Fibroblast of skin of left biceps (primary cell): ENCODE data around the gene CMTM3.
"Not testable (repeated sequence)": the region's sequence is repeated elsewhere in the genome, so short reads cannot be mapped to it uniquely, and the experiment has no call there.

Experiments used
- DNase-seq, 2 experiments: peaks; one replicate each; pipeline ENCODE4 v3.0.0-alpha.2; 2013; ENCODE audit warnings: low read depth in 2 of 2

Gene CMTM3

GRCh38 chr16:66604376-66605176 lies at the start of gene CMTM3:
CMTM3 (plus strand) TSS chr16:66604704; CDS start chr16:66604806, 102 bp downstream.
- DNase-seq: peak in 1 of 2 experiments; percentile 18

- DNase-seq: no peak
Observed at GRCh38 chr16:66560107-66560506, 44.4 kb upstream of the CMTM3 start.

- no peak for DNase-seq
Observed at GRCh38 chr16:66561381-66562080, 43.0 kb upstream of the CMTM3 start.

- no peak for DNase-seq
Observed at GRCh38 chr16:66562409-66562808, 42.1 kb upstream of the CMTM3 start.

- no peak for DNase-seq
Observed at GRCh38 chr16:66562986-66563385, 41.5 kb upstream of the CMTM3 start.

- DNase-seq: no peak
Observed at GRCh38 chr16:66563574-66564334, 40.8 kb upstream of the CMTM3 start.

GRCh38 chr16:66566051-66566901 lies 38.2 kb upstream of the CMTM3 start, which contains the start of gene CMTM1:
CMTM1 (plus strand) TSS chr16:66566439; CDS start chr16:66566514, 75 bp downstream.
- no peak for DNase-seq

GRCh38 chr16:66567270-66567669 lies 37.2 kb upstream of the CMTM3 start:
- DNase-seq: not testable (repeated sequence)

- no peak for DNase-seq
Observed at GRCh38 chr16:66568355-66568754, 36.1 kb upstream of the CMTM3 start.

- no peak for DNase-seq
Observed at GRCh38 chr16:66569131-66569530, 35.4 kb upstream of the CMTM3 start.

- DNase-seq: no peak
Observed at GRCh38 chr16:66569827-66570405, 34.6 kb upstream of the CMTM3 start.

- no peak for DNase-seq
Observed at GRCh38 chr16:66572356-66572755, 32.1 kb upstream of the CMTM3 start.

GRCh38 chr16:66574081-66574480 lies 30.4 kb upstream of the CMTM3 start:
- no peak for DNase-seq

GRCh38 chr16:66574531-66574930 lies 30.0 kb upstream of the CMTM3 start:
- no peak for DNase-seq

GRCh38 chr16:66575060-66575459 lies 29.4 kb upstream of the CMTM3 start:
- no peak for DNase-seq

GRCh38 chr16:66576296-66576695 lies 28.2 kb upstream of the CMTM3 start:
- DNase-seq: no peak

GRCh38 chr16:66578651-66579531 lies 25.6 kb upstream of the CMTM3 start, which contains the start of gene CMTM2:
CMTM2 (plus strand) TSS chr16:66579463; CDS start chr16:66579608, 145 bp downstream.
- DNase-seq: no peak

GRCh38 chr16:66580605-66581209 lies 23.8 kb upstream of the CMTM3 start:
- DNase-seq: peak in 1 of 2 experiments; percentile 42

- no peak for DNase-seq
Observed at GRCh38 chr16:66581246-66581952, 23.1 kb upstream of the CMTM3 start.
